BJ (cell line): ENCODE data around the gene CEBPG. TPM values are rescaled to one million over a fixed set of nuclear protein-coding genes. Genes with fewer than 3 reads are reported as not detected.

Experiments
- CTCF ChIA-PET: fragments of 350-600 bp; formaldehyde crosslinking; extraction: SDS; loops from one replicate; lab custom pipeline; 2021; ENCODE audit warnings: antibody characterized with exemption, inconsistent platforms; lab: Yijun Ruan, JAX
- POLR2A ChIA-PET: fragments of 300-600 bp; sonication (Branson Sonifier 250); formaldehyde crosslinking; extraction: SDS; loops from one replicate; lab custom pipeline; 2021; ENCODE audit warnings: antibody characterized with exemption; lab: Charles Lee
- DNase-seq: peaks from one replicate; pipeline ENCODE4 v3.0.0-alpha.2; 2011; ENCODE audit warnings: low read depth
- H3K27me3 ChIP-seq: 2 replicates; pipeline ENCODE4 v1.6.0; 2011; ENCODE audit warnings: low read length; ENCODE audit not compliant: control insufficient read depth, insufficient read depth
- H3K36me3 ChIP-seq: 2 replicates; pipeline ENCODE4 v1.5.1; 2011; ENCODE audit warnings: low read length; ENCODE audit not compliant: control insufficient read depth, insufficient read depth
- H3K4me3 ChIP-seq: 2 replicates; pipeline ENCODE4 v1.5.1; 2011; ENCODE audit warnings: low read depth, mild to moderate bottlenecking, control low read depth, low read length
- polyA plus RNA-seq: library from polyadenylated mRNA; depleted of rRNA; stranded (reverse); fragments of >200 nt; gene quantifications from 2 replicates; pipeline ENCODE4 v1.2.3, GENCODE V29; 2011
- TF ChIP-seq, protein P1 (sequence below): IDR thresholded peaks from 2 replicates; pipeline ENCODE4 v1.5.1; 2011; ENCODE audit warnings: low read depth, mild to moderate bottlenecking, control low read depth, inconsistent platforms, low read length, moderate library complexity; ENCODE audit not compliant: insufficient read depth

CEBPG gene
- polyA plus RNA-seq, 1 experiment, result 16.0 TPM

DNA sequence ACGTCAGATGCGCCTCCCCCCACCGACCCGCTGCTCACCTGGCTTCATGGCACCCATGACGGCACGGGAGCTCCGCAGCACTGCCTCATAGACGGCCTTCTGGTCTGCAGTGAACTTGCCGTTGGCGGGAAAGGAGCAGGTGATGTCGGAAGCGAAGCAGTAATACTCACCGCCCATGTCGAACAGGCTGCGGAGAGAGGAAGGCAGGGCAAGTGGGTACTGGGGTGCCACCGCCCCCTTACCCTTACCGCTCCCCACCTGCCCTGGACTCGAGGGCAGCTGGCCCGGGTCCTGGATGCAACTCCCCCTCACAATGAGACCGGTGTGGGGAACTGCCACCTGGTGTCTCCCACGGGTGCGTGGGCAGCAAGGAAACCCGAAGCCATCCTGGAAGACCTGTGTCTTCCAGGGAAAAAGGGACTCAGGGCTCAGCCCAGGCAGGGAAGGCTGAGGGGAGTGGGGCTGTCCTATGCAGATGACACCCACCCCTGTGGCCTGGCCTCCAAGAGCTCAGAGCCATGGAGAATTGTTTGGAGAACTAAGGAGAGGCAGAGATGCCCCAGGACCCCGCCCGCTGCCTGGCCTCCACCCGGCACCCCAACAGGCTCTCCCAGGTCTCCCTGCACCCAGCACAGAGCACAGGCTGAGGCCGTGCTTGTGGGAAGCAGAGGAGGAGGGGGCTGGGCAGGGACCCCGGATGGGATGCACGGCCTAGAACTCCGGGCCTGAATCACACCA, 28.3 kb downstream of the CEBPG start:
- TF ChIP-seq, protein P1, sequence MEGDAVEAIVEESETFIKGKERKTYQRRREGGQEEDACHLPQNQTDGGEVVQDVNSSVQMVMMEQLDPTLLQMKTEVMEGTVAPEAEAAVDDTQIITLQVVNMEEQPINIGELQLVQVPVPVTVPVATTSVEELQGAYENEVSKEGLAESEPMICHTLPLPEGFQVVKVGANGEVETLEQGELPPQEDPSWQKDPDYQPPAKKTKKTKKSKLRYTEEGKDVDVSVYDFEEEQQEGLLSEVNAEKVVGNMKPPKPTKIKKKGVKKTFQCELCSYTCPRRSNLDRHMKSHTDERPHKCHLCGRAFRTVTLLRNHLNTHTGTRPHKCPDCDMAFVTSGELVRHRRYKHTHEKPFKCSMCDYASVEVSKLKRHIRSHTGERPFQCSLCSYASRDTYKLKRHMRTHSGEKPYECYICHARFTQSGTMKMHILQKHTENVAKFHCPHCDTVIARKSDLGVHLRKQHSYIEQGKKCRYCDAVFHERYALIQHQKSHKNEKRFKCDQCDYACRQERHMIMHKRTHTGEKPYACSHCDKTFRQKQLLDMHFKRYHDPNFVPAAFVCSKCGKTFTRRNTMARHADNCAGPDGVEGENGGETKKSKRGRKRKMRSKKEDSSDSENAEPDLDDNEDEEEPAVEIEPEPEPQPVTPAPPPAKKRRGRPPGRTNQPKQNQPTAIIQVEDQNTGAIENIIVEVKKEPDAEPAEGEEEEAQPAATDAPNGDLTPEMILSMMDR, result no peak
- CTCF ChIA-PET, result interaction anchor here (0.6 to 19.0 kb wide), 3 partner anchors 31 to 161 kb away, joined by 3 to 405 read pairs (median 4); partner anchors contain the start of gene CEBPA
- no peak for DNase-seq
- POLR2A ChIA-PET, result no interaction called here
- Histone ChIP-seq H3K4me3 (no peak overlapping the region), H3K27me3 (no peaks in the 10 kb centered on the region), H3K36me3 (no peaks in the 10 kb centered on the region)

DNA sequence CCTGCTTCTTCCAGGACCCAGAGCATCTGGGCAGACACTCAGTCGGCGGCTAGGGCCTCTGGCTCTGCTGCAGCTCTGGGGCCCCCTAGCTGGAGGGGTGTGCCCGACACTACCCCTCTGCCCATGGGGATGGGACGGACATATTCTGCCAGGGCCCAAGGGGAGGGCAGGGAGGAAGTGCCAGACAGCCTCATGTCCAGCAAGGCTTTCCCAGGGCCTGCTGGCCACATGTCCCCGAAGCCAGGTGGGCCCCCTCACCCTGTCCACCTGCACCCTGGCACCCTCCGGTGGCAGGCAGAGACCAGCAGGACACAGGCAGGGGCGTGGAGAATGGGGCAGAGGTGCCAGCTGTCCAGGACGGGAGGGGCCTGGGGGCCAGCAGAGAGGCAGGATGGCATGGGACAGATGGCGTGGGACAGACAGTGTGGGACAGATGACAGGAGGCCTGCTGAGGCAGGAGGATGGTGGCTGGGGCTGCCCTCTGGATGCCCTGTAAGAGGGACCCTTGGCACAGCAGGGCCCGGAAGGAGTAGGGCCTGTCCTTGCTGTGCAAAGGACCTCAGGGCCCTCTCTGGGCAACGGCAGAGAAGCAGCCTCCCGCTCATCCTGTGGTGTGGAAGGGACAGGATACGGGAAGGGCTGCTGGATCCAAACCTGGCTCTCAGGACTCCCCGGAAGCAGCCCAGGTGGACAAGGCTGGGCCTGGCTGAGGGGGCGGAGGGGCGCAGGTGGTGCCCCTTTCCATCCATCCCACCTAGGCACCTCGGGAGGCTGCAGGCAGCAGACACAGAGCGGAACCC, 29.1 kb downstream of the CEBPG start:
- TF ChIP-seq, protein P1, result 0 out of 2 replicates have a peak, but pooled peaks have one; percentile 2
- Histone ChIP-seq H3K4me3 (no peak overlapping the region), H3K27me3 (no peaks in the 10 kb centered on the region), H3K36me3 (no peaks in the 10 kb centered on the region)
- POLR2A ChIA-PET, result no interaction called here
- DNase-seq, result no peak
- CTCF ChIA-PET, result interaction anchor here (19.0 kb wide), 1 partner anchor 162 kb away, joined by 405 read pairs; no protein-coding TSS in a partner anchor

DNA sequence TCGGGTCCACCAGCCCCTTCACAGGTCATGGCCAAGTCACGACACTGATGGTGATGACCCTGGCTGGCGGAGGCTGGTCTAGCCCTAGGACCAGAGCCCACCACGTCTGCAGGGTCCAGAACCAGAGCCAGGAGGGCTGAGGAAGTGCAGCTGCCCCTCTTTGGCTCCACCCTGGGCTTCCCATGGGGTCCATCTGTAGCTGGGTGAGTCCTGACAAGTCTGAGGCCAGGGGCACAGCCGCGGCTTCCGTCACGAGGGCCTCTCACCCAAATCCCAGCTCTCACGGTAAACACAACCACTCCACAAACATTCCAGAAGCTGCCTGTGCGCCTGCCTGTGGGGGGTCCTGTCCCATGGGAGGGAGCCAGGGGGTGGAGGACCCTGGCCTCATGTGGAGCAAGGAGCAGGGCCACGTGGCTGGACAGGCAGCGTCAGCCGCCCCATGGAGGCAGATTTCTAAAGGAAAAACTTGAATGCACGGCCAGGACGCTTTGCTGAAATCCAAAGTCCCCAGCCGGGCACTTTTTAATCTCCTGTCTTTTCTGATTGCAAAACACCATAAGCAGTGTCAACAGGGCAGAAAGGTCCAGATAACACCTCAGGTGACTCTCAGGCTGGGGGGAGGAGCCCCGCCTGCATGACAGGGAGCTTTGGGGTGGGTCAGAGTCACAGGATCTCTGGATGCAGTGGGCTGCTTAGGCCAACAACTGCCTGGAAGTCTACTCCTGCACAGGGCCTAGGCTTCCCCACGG, 29.9 kb downstream of the CEBPG start:
- no peak for DNase-seq
- POLR2A ChIA-PET, result no interaction called here

DNA sequence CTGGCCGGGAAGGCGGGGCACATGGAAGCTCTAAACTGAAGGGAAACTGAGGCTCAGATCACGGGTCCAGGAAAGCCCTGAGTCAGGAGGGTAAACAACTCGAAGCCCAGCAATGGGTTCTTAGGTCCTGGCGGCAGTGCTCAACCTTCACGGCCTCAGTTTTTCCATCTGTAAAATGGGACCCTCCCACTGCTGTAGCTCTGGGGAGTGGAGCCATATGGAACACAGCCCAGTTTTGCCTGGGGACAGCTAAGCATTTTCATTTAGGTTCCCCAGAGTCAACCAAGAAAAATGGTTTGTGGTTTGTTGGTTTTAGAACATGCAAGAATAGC, 30.4 kb downstream of the CEBPG start:
- ChIA-PET CTCF (interaction anchor here (0.6 to 19.0 kb wide), 6 partner anchors 12 to 594 kb away, joined by 3 to 405 read pairs (median 4); no protein-coding TSS in a partner anchor), POLR2A (no interaction called here)
- no peak overlapping the region for H3K4me3 ChIP-seq
- no peaks in the 10 kb centered on the region for H3K27me3 ChIP-seq
- H3K36me3 ChIP-seq, result no peaks in the 10 kb centered on the region
- TF ChIP-seq, protein P1, result no peak
- no peak for DNase-seq

More for the DNA sequence above, 29.9 kb downstream of the CEBPG start:
- H3K27me3 ChIP-seq, result no peaks in the 10 kb centered on the region
- CTCF ChIA-PET, result interaction anchor here (0.6 to 19.0 kb wide), 4 partner anchors 13 to 595 kb away, joined by 3 to 405 read pairs (median 4); no protein-coding TSS in a partner anchor
- TF ChIP-seq, protein P1, result no peak
- H3K4me3 ChIP-seq, result no peak overlapping the region
- no peaks in the 10 kb centered on the region for H3K36me3 ChIP-seq
